ENCODE data around the gene LETMD1.

- TF ChIP-seq CTCF (conservative IDR thresholded peaks at IDR 0.05) (no peak), ZFX (IDR thresholded peaks at IDR 0.05) (no peak)
Measured at GRCh38 chr12:51075390-51075789, 27.3 kb downstream of the LETMD1 start.
